Natural killer cell (primary cell): ENCODE measurements around the gene NCLN. TPM values are rescaled to one million over a fixed set of nuclear protein-coding genes. Genes with fewer than 3 reads are reported as not detected.

Source experiments
- ATAC-seq, 3 donors: fragments of 150-1000 bp in 2 of 3; fragments of 200-7000 bp in 1 of 3; cut with Tn5 transposase; 1 replicate in 1 of 3; 2 replicates in 2 of 3; pipeline ENCODE4 v1.10.0; 2021; ENCODE audit warnings: mild to moderate bottlenecking in 2 of 3, moderate library complexity in 2 of 3
- DNase-seq, 2 donors: peaks; one replicate each; pipeline versions ENCODE4 v3.0.0 to v3.0.0-alpha.2; 2013 to 2021; ENCODE audit warnings: mixed read lengths in 1 of 2
- H3K27ac ChIP-seq: one replicate; pipeline ENCODE4 v1.5.1; 2013; ENCODE audit warnings: mild to moderate bottlenecking, low read length
- H3K27me3 ChIP-seq: one replicate; pipeline ENCODE4 v1.6.1; 2013; ENCODE audit warnings: low read length; ENCODE audit not compliant: control insufficient read depth, insufficient read depth
- H3K36me3 ChIP-seq: one replicate; pipeline ENCODE4 v1.6.1; 2013; ENCODE audit warnings: low read length; ENCODE audit not compliant: control insufficient read depth, insufficient read depth
- H3K4me1 ChIP-seq: one replicate; pipeline ENCODE4 v1.6.1; 2013; ENCODE audit warnings: low read length; ENCODE audit not compliant: control insufficient read depth, insufficient read depth
- H3K4me3 ChIP-seq: one replicate; pipeline ENCODE4 v1.5.1; 2013; ENCODE audit warnings: low read length
- H3K9me3 ChIP-seq: one replicate; pipeline ENCODE4 v1.6.1; 2013; ENCODE audit warnings: low read length; ENCODE audit not compliant: control insufficient read depth, insufficient read depth
- H3K27ac Mint-ChIP-seq, 2 donors: one replicate each; pipeline ENCODE4 v1.8.0; 2022; ENCODE audit warnings: mild to moderate bottlenecking in 2 of 2, mixed read lengths in 2 of 2, moderate library complexity in 1 of 2
- H3K27me3 Mint-ChIP-seq, 2 donors: one replicate each; pipeline ENCODE4 v1.8.0; 2022; ENCODE audit warnings: low read depth in 2 of 2, mixed read lengths in 2 of 2
- H3K36me3 Mint-ChIP-seq: one replicate; pipeline ENCODE4 v1.8.0; 2022; ENCODE audit warnings: mixed read lengths
- H3K4me1 Mint-ChIP-seq, 2 donors: one replicate each; pipeline ENCODE4 v1.8.0; 2022; ENCODE audit warnings: mixed read lengths in 2 of 2
- H3K4me3 Mint-ChIP-seq: one replicate; pipeline ENCODE4 v1.8.0; 2022; ENCODE audit warnings: mild to moderate bottlenecking, moderate library complexity, mixed read lengths
- H3K9me3 Mint-ChIP-seq, 2 donors: one replicate each; pipeline ENCODE4 v1.8.0; 2022; ENCODE audit warnings: mixed read lengths in 2 of 2
- WGBS: methylation state at CpG from one replicate; pipeline ENCODE4 v1.1.7; 2013; ENCODE audit warnings: missing lambda C conversion rate; ENCODE audit not compliant: insufficient coverage; 5-methylcytosine and 5-hydroxymethylcytosine counted together
- intact Hi-C: fragments of 100-400 bp; cut with micrococcal nuclease; formaldehyde crosslinking; loops from one replicate; pipeline ENCODE4 v1.14.2; 2022
- total RNA-seq, 4 donors: library from RNA; stranded (reverse); fragments of 120-200 nt in 1 of 4; gene quantifications; one replicate each; pipeline versions ENCODE4 v1.2.3 to v1.2.4, GENCODE V29; 2013 to 2022
- TF ChIP-seq, protein P1 (sequence below): fragments of 200-600 bp; IDR thresholded peaks from one replicate; pipeline ENCODE4 v1.8.0; 2022; ENCODE audit warnings: antibody characterized with exemption

Gene NCLN
- total RNA-seq, 3 donors from 2014 or later (not counting 1 experiment from before 2014, with no cell fraction given), result 39.6 to 61.4 (median 49.0) TPM

DNA sequence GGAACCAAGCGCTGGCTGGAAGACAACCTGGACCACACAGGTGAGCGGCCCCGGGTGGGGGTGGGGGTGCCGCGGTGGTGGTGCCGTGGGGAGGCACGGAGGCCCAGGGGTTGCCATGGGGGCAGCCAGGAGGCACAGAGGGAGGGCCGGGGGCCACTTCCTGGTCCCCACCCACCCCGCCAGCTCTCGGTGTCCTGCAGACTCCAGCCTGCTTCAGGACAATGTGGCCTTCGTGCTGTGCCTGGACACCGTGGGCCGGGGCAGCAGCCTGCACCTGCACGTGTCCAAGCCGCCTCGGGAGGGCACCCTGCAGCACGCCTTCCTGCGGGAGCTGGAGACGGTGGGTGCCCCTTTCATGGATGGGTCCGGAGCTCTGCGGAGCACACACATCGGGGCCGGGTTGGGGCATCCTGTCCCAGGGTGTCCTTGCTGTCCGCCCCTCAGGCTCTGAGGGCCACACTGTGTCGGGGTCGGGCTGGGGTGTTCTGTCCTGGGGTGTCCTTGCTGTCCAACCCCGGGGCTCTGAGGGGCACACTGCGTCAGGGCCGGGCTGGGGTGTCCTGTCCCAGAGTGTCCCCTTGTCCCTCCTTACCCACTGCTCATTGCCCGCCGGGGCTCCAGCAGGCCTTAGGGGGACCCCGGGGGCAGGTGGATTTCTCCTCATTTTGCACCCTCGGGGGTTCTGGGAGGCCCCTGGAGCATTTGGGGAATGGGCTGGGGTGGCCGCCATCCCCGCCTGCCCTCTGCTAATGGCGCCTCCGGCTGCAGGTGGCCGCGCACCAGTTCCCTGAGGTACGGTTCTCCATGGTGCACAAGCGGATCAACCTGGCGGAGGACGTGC, 18.3 kb downstream of the NCLN start:
- no peaks in the 10 kb centered on the region for H3K36me3 Mint-ChIP-seq
- Histone ChIP-seq H3K9me3 (no peaks in the 10 kb centered on the region), H3K27me3 (no peaks in the 10 kb centered on the region), H3K4me3 (no peak overlapping the region), H3K36me3 (peaks cover 28% of the 10 kb centered on the region), H3K27ac (no peak overlapping the region), H3K4me1 (no peaks in the 10 kb centered on the region)
- no peaks in the 10 kb centered on the region for H3K27me3 Mint-ChIP-seq
- intact Hi-C loops, result no loop called here
- H3K4me3 Mint-ChIP-seq, result no peak overlapping the region
- 97% methylated on average over 43 of the region's 43 CpGs for WGBS
- no peaks in the 10 kb centered on the region for H3K9me3 Mint-ChIP-seq
- no peak overlapping the region for H3K27ac Mint-ChIP-seq
- TF ChIP-seq, protein P1, sequence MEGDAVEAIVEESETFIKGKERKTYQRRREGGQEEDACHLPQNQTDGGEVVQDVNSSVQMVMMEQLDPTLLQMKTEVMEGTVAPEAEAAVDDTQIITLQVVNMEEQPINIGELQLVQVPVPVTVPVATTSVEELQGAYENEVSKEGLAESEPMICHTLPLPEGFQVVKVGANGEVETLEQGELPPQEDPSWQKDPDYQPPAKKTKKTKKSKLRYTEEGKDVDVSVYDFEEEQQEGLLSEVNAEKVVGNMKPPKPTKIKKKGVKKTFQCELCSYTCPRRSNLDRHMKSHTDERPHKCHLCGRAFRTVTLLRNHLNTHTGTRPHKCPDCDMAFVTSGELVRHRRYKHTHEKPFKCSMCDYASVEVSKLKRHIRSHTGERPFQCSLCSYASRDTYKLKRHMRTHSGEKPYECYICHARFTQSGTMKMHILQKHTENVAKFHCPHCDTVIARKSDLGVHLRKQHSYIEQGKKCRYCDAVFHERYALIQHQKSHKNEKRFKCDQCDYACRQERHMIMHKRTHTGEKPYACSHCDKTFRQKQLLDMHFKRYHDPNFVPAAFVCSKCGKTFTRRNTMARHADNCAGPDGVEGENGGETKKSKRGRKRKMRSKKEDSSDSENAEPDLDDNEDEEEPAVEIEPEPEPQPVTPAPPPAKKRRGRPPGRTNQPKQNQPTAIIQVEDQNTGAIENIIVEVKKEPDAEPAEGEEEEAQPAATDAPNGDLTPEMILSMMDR, result no peak
- no peak for ATAC-seq
- DNase-seq, result no peak
- H3K4me1 Mint-ChIP-seq, result no peaks in the 10 kb centered on the region

DNA sequence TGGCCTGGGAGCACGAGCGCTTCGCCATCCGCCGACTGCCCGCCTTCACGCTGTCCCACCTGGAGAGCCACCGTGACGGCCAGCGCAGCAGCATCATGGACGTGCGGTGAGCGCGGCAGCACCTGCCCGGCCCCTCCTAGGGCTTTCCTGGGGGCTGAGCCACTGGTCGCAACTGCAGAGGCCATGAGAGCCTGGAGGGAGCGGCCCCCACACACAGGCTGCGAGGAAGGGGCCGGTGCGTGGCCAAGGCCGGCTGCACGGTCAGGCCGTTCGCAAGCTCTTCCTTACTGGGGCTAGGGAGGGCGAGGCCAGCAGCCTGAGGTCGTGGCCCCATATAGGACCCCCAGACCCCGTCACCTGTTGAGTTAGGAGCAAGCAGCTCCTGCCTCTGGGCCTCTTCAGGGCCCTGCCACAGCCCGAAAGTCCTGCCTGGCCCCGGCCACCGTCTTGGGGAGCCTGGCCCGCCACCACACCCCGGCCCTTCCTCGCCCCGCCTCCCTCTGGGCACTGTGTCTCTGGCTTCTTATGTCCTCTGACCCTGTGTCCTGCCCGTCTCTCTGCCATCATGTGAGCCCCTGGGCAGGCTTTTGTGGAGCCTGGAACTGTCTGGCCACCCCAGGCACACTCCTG, 19.0 kb downstream of the NCLN start:
- TF ChIP-seq, protein P1, result no peak

DNA sequence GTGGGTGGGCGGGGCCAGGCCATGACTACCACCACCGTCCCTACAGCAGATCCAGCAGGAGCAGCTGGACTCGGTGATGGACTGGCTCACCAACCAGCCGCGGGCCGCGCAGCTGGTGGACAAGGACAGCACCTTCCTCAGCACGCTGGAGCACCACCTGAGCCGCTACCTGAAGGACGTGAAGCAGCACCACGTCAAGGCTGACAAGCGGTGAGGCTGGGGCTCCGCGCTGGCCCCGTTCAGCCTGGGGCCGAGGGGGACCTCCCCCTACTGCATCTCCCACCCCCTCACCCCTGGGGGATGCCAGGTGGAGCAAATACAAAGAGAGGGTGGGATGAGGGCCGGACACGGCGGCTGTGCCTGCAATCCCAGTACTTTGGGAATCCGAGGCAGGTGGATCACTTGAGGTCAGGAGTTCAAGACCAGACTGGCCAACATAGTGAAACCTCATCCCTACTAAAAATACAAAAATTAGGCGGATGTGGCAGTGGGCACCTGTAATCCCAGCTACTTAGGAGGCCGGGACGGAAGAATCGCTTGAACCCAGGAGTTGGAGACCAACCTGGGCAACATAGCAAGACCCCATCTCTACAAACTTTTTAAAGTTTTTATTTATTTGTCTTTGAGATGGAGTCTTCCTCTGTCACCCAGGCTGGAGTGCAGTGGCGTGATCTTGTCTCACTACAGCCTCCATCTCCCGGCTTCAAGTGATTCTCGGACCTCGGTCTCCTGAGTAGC, 20.7 kb downstream of the NCLN start:
- no peaks in the 10 kb centered on the region for H3K9me3 Mint-ChIP-seq
- no peaks in the 10 kb centered on the region for H3K9me3 ChIP-seq
- no peak overlapping the region for H3K27ac ChIP-seq
- intact Hi-C loops, result no loop called here
- ATAC-seq, result no peak
- WGBS, result 96% methylated on average over 24 of the region's 28 CpGs
- peaks cover 0 to 5% of the 10 kb centered on the region in 2 donors for H3K4me1 Mint-ChIP-seq
- DNase-seq, result no peak
- TF ChIP-seq, protein P1, result no peak
- no peak overlapping the region for H3K4me3 ChIP-seq
- no peaks in the 10 kb centered on the region for H3K4me1 ChIP-seq
- no peaks in the 10 kb centered on the region for H3K27me3 ChIP-seq
- H3K36me3 Mint-ChIP-seq, result no peaks in the 10 kb centered on the region
- peaks cover 26% of the 10 kb centered on the region for H3K36me3 ChIP-seq
- no peaks in the 10 kb centered on the region for H3K27me3 Mint-ChIP-seq
- H3K27ac Mint-ChIP-seq, result no peak overlapping the region
- H3K4me3 Mint-ChIP-seq, result no peak overlapping the region

More for the DNA sequence above, 19.0 kb downstream of the NCLN start:
- no peaks in the 10 kb centered on the region for H3K4me1 ChIP-seq
- H3K9me3 Mint-ChIP-seq, result no peaks in the 10 kb centered on the region
- ATAC-seq, result no peak
- intact Hi-C loops, result no loop called here
- DNase-seq, result no peak
- no peak overlapping the region for H3K27ac ChIP-seq
- no peak overlapping the region for H3K27ac Mint-ChIP-seq
- no peaks in the 10 kb centered on the region for H3K27me3 ChIP-seq
- H3K36me3 ChIP-seq, result peaks cover 28% of the 10 kb centered on the region
- WGBS, result 96% methylated on average over 35 of the region's 35 CpGs
- H3K4me1 Mint-ChIP-seq, result no peaks in the 10 kb centered on the region
- no peak overlapping the region for H3K4me3 Mint-ChIP-seq
- no peaks in the 10 kb centered on the region for H3K9me3 ChIP-seq
- H3K4me3 ChIP-seq, result no peak overlapping the region
- no peaks in the 10 kb centered on the region for H3K36me3 Mint-ChIP-seq
- no peaks in the 10 kb centered on the region for H3K27me3 Mint-ChIP-seq
